UCSD-AML1 (cell line): ENCODE measurements around the gene SYN1.

ENCODE experiments used
- DNase-seq: peaks from one replicate; lab custom pipeline; 2025; ENCODE audit not compliant: unreplicated experiment; lab: John Stamatoyannopoulos, UW

Gene SYN1

GRCh38 chrX:47539860-47540259 lies 79.8 kb downstream of the SYN1 start:
- DNase-seq = no peak

- no peak for DNase-seq
Measured at GRCh38 chrX:47530049-47530448, 89.6 kb downstream of the SYN1 start.

GRCh38 chrX:47529548-47529947 lies 90.1 kb downstream of the SYN1 start:
- DNase-seq = no peak

- DNase-seq = no peak
Measured at GRCh38 chrX:47523713-47524166, 95.9 kb downstream of the SYN1 start.

GRCh38 chrX:47523297-47523696 lies 96.4 kb downstream of the SYN1 start:
- DNase-seq = peak; percentile 81
